Bone marrow (tissue), 2 donors: ENCODE data around the gene TRAF3IP1.
"Not testable (repeated sequence)": the region's sequence is repeated elsewhere in the genome, so short reads cannot be mapped to it uniquely, and the experiment has no call there.

Experiments
- DNase-seq, 2 donors: peaks; one replicate each; lab custom pipeline; 2025; lab: John Stamatoyannopoulos, UW

The TRAF3IP1 gene

GRCh38 chr2:238381341-238382115 lies 61.2 kb downstream of the TRAF3IP1 start:
- DNase-seq: peak in 1 of 2 donors; percentile 47

GRCh38 chr2:238382381-238382781 lies 62.1 kb downstream of the TRAF3IP1 start:
- DNase-seq: peak in 1 of 2 donors; percentile 33

GRCh38 chr2:238383135-238383534 lies 62.8 kb downstream of the TRAF3IP1 start:
- no peak for DNase-seq

GRCh38 chr2:238383743-238384380 lies 63.5 kb downstream of the TRAF3IP1 start:
- no peak for DNase-seq

GRCh38 chr2:238387332-238387731 lies 67.0 kb downstream of the TRAF3IP1 start:
- DNase-seq: no peak

- no peak for DNase-seq
These were observed 68.5 kb downstream of the TRAF3IP1 start for GRCh38 chr2:238388794-238389193.

GRCh38 chr2:238389988-238390589 lies 69.8 kb downstream of the TRAF3IP1 start:
- DNase-seq: no peak

- no peak for DNase-seq
These were observed 70.8 kb downstream of the TRAF3IP1 start for GRCh38 chr2:238391042-238391689.

GRCh38 chr2:238396663-238397062 lies 76.3 kb downstream of the TRAF3IP1 start:
- no peak for DNase-seq

GRCh38 chr2:238397356-238397755 lies 77.0 kb downstream of the TRAF3IP1 start:
- no peak for DNase-seq

- no peak for DNase-seq
These were observed 78.3 kb downstream of the TRAF3IP1 start for GRCh38 chr2:238398577-238398976.

GRCh38 chr2:238399094-238399493 lies 78.8 kb downstream of the TRAF3IP1 start:
- DNase-seq: no peak

- DNase-seq: no peak
These were observed 81.2 kb downstream of the TRAF3IP1 start for GRCh38 chr2:238401551-238401950.

- DNase-seq: no peak
These were observed 83.5 kb downstream of the TRAF3IP1 start for GRCh38 chr2:238403632-238404405.

GRCh38 chr2:238404406-238405216 lies 84.3 kb downstream of the TRAF3IP1 start:
- DNase-seq: no peak

GRCh38 chr2:238405217-238405555 lies 84.9 kb downstream of the TRAF3IP1 start:
- not testable (repeated sequence) for DNase-seq

- no peak for DNase-seq
These were observed 86.1 kb downstream of the TRAF3IP1 start for GRCh38 chr2:238406221-238406997.

GRCh38 chr2:238406998-238407285 lies 86.6 kb downstream of the TRAF3IP1 start:
- no peak for DNase-seq

- no peak for DNase-seq
These were observed 87.2 kb downstream of the TRAF3IP1 start for GRCh38 chr2:238407566-238407965.

- DNase-seq: no peak
These were observed 88.5 kb downstream of the TRAF3IP1 start for GRCh38 chr2:238408615-238409340.
